Stimulated activated CD4-positive, alpha-beta T cell treated with anti-CD3 and anti-CD28 coated beads, Interleukin-15, amount 100 ng/mL, for 48 hours (primary cell): ENCODE data around the gene RAPGEF5.

Source experiments
- DNase-seq, 2 donors: peaks; one replicate each; pipeline ENCODE4 v3.0.0-alpha.2; 2020; ENCODE audit warnings: low read depth in 2 of 2

The RAPGEF5 gene

DNA sequence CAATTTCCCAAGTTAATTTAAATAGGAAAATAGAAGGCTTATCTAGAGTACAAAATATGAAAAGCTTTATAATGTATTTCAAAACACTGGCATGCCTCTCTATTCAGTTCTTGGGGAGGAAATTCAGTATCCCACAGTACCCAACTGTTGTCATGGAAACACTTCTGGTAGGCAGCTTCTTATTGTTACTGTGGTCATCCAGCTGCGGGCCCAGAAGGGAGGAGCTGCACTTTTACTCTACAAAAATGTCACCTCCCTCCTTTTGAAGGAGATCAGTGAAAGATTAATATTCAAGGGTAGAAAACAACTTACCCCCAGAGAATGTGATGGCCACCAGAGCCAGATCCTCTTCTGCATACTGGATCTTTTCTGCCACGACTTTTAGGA is 202.8 kb downstream of the RAPGEF5 start:
- DNase-seq: no peak

DNA sequence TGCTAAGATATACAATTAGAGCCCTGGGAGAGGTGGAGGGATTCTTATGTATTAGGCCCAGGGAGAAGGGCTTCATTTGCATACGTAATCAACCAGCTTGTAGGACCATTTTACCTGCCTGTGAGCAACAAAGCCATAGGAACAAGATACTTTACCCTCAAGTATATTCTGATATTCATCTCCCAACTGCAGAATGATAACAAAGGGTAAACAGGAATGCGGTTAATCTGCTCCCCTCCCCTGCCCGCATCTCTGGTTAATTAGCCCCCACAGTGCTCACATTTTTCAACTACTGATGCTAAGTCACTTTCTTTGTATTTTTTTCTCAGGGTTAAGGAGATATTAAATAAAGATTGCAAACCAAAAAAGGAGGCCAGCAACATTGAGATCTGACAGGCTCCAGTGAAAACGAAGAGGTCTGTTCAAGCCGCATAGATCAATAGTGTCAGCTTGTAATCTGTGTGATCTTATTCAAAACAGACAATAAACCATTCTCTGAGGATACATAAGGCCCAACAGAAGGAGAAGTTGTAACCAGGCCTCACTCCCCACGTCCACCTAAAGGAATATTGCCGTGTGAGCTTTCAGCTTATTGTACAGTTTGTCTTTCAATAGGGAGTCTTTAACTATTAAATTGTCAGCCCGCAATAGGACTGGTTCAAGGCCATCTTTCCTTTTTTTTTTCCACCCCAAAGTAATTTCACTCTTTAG is 203.4 kb downstream of the RAPGEF5 start:
- DNase-seq: no peak

DNA sequence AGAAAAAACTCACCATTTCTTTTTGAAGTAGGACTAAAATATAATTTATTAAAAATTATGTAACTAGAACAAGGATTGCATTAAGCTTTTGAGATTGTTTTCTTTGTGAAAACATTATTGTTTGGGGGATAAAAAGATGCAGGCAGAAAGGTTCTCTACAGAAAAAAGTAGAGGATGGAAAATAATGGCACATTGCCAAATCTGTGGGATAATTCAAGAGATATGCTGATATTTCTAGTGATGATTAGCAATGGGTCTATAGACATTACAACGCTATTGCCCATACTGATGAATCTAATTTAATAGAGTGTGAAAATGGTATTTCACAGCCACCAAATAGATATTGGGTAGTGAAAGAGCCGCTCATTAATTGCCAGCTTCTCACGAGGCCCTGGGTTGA is 204.3 kb downstream of the RAPGEF5 start:
- no peak for DNase-seq

DNA sequence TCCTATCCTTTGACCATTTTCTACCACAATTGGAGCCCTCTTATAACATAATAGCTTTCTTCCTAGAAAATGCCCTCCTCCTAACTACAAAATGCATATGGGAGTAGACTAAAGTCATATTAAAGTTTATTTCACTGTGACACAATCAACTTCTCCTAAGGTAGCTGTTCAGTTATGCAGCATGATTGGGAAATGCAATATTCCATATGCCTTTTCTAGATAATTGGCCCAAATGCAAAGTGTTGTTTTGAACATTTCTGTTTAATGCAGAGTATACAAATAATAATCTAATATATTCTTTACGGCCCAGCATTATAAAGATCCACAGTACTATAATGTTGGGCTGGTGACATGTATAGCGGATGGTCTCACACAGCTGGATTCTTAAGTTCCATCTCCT is 205.1 kb downstream of the RAPGEF5 start:
- no peak for DNase-seq

DNA sequence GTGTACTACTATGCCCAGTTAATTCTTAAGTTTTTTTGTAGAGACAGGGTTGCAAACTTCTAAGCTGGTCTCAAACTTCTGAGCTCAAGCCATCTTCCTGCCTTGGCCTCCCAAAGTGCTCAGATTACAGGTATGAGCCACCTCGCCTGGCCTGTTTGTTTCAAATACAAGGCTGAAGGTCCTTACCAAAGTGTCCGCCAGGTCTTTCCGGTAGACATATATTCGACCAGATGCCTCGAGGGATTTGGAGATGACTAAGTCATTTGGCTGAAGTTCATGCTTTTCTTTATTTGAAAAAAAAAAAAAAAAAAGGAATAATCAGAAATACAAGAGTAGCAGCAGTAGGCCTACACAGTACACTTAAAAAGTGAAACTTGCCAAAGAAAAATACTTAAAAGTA is 206.7 kb downstream of the RAPGEF5 start:
- DNase-seq: no peak

DNA sequence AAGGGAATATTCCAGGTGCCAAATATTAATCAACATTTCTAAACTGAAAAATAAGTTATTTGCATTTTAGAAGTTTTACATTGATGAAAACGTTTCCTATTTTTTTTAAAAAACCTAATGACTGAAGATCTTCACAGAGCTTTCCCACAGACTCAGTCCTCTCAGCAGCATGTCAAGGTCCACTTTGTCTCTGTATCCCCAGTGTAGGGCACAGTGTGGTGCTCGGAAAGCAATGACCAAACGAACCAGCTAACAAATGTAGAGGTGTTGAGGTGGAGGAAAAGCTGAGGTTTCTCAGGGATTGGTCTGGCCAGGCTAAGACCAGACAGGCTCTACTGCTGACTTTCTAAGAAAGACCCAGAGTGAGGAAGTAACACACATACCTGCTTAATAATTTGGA is 209.1 kb downstream of the RAPGEF5 start:
- no peak for DNase-seq

DNA sequence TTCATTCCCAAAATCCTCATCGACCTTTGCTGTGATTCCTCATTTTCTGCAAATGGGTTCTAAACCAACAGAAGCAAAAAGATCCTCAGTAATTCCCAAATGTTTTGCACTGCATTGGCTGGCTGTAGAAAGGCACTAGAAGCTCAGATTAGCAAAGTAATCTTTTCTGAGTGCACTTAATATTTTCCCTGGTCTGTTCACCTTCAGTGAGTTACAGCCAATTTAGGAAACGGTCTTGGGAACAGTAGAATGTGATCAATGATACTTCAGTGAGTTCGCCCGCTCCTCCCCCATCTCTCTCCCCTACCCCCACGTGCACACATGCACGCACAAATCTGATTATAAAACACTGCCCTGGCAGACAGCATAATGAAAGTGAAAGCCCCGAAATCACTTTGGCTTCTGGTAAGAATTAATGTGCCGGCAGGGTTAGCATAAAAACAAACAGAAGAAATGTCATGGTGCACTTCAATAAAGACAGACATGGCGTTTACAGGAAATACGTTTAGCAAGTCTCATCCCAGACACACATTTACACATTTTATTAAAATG is 209.9 kb downstream of the RAPGEF5 start:
- no peak for DNase-seq

DNA sequence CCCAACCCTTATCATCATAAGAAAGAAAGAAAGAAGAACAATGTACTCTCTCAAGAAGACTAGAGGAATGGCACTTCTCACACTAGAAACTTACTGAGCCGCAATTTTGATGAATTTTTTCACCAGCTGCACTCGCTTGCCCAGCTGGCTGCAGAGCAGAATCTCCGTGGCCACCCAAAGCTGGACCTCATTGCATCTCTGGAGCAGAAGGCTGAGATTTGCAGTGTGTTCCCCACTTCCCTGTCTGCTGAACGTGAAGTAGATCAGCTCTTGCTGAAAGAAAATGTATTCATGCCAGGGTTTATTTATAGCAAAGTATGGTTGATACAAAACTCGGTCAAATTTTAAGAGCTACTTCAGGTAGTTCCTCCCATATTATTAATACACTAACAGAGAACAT is 212.0 kb downstream of the RAPGEF5 start:
- no peak for DNase-seq

DNA sequence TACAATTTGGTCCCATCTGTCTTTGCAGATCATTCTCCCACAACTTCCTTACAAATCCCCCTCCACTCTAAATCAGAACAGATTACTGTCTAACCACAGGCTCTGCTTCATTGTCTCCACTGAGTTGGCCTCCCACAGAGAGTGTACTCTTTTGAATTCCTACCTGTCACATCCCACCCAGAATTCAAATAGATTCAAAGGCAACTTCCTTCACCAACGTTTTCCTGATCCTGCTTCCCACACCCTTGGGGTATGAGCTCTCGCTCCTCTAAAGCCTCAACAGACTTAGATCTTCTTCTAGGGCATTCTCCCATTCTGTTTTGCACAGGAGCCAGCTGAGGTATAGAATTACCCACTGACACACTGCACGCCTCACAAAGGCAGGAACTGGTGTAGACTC is 213.5 kb downstream of the RAPGEF5 start:
- DNase-seq: no peak

DNA sequence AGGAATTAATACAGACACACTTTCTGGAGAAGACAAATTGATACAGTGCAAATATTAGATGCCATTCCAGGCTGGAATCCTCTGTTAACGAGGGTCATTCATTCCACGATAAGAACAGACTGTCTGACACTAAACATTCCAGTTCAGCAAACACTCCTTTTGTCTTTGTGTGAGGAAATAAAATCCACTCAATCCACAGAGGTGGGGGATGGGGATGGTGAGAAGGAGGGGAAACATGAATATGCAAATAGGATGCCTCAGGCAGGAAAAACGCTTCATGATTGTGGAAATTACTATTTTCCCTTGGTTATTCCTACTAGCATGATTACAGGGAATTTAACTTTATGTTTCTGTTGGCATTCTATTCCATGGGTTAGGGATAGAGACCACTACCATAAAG is 214.4 kb downstream of the RAPGEF5 start:
- no peak for DNase-seq

DNA sequence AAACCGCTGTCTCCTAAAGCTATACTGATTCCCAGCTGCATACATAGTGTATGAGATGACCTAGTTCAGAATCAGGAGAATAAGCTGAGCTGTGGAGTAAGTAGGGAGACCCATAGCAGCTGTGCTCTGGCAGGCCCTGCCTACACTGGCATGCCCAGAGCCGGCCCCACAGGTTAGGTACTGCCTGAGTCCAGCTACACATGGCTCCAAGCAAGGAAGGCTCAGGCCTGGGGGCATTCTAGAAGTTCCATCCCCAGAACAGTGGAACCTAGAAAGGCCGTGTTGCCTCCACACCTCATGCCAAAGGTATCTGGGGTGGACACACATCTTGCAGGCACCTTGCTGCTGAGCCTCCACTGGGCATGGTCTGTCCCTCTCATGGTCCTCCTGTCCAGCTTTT is 215.6 kb downstream of the RAPGEF5 start:
- no peak for DNase-seq

DNA sequence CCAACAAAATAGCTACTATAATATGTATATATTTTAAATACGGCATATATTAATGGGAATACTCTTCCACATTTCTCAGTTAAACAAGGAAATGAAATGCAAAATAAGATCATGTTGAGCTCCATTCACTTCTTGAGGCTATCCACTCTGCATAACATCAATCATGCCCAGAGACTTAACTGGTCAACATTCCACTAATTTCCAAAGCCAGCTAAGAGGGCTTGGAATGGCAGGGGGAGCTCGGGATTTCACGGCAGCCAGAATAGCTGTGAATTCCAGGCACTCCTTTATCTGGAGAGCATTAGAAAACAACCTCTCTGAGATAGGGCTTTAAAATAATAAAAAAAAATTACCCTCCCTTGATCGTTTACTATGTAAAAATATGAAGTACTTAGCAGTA is 216.4 kb downstream of the RAPGEF5 start:
- no peak for DNase-seq

DNA sequence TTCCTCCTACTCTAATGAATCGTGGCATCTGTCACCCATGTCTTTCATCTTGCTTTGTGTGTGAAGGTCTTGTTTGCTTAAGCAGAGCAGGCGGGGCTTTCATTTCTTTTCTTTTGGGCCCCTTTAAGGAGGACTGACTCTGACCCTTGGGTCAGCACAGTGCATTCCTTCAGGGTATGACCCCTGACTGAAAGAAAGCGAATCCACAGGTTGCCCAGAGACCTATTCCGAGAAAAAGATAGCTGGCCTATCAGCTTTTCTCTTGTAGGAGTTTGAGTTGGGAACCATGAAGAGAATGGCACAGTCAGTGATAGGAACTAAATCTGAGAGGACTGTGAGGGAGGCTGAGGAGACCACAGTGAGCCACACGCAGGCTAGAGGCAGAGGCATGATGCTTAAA is 218.1 kb downstream of the RAPGEF5 start:
- no peak for DNase-seq

DNA sequence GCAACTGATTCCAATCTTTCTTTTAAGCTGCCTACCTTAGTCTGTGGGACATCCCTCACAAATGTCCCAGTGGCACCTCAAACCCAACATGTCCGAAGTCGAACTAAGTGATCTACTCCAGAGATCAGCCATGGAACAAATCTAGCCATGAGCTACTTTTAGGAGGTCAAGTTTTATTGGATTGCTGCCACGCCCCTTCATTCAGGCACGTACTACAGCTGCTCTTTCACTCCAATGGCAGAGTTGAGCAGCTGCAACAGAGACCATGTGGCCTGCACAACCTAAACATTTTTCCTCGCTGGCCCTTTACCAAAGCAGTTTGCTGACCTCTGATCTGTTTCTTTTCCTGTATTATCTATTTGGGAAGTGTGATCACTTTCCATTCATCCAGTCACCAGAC is 218.8 kb downstream of the RAPGEF5 start:
- no peak for DNase-seq

DNA sequence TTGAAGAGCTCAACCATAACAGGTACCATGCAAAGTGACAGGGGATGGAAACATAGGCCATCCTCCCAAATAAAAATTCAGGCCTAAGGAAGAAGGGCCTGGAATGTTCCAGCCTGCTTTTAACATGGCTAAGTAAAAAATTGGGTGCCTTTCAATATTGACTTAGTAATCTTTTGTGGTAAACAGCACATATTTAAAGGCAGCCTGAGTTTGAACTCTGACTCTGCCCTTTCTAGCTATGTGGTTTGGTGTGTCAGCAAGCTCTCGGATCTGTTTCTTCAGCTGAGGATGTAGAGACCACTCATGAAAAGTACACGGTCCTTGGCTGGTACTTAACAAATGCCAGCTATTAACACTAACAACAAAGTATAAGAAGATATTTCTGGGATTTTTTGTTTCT is 219.5 kb downstream of the RAPGEF5 start:
- DNase-seq: no peak

DNA sequence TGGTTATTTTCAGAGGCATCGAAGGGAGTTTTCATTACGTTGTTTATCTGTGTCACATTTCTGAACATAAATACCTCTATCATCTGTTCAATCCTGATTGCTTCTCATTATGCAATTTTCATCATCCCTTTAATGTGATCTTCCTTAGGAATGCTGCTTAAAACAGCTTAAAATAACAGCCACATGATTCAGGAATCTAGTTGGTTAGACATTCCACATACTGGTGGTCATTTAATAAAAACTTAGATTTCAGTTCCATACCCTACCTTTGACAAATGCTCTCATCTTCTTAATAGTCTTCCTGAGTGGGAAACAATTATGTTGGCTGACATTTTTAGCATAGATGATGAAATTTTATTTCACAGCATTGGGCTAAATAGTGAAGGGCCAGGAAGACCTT is 219.9 kb downstream of the RAPGEF5 start:
- DNase-seq: no peak

DNA sequence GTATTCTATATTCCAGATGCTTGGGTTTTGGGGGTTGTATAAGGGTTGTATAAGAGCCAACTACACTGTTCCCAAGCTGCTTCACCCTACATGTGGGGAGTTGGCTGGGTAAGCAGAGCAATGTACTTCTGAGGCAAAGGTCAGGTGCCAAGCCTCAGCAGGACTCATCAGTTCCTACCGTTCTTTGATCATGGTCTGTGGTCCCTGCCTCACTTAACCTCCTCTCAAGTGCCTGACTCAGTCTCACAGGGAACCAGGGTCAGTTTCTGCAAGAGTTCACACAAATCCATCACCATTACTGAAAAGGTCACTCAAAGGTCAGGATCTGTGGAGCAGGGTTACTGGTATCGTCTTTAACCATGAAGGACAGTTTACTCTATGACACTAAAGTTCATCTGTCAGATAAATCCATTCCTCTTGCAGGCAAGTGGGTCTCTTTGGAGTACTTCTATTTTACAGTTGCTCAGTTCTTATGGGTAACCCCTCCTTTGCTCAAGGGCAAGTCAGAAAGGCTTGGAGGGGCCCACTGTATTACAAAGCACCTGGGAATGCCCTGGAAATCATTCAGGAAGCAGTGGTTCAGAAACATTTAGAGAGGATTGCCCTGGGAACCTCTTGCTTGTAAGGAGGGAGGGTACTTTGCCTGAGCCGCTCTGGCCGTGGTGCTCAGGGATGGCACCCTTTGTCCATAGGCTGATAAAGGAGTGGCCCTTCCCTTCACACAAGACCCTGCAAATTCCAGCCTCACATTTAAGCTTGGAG is 227.0 kb downstream of the RAPGEF5 start:
- DNase-seq: no peak

DNA sequence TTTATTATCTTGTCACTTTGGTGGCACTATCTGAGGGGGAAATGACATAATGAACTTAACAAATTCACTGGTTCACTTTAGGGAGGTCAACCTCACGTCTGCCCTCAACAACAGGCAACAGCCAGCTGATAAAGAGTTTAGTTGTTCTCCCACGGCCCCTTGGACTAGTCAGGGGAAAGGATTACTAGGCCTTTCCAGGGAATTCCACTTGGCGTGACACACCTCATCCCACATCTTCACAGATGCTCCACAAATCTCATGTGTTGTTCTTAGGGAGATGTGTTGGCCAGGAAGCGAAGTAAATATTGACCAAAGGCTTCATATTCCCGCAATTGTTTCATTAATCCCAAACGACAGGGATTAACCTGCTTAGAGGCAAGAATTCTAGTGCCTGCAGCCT is 227.8 kb downstream of the RAPGEF5 start:
- no peak for DNase-seq

DNA sequence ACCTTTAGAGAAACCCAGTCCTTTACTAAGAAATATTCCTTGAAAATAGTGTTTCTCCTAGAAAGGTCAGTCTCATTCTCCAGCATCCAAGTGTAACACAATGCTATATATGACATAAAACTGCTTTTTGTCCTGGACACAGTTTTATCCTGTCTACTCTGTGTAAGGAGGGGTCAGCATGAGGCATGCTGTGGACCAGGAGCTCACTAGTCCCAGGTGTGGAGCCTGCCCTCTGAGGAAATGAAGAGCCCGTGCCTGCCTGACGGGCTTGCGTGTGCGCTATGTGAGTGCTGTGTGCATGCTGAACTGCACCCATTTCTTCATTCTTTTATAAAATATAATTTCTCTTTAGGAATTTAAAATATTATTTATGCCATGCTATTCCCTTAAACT is 228.4 kb downstream of the RAPGEF5 start:
- DNase-seq: no peak

DNA sequence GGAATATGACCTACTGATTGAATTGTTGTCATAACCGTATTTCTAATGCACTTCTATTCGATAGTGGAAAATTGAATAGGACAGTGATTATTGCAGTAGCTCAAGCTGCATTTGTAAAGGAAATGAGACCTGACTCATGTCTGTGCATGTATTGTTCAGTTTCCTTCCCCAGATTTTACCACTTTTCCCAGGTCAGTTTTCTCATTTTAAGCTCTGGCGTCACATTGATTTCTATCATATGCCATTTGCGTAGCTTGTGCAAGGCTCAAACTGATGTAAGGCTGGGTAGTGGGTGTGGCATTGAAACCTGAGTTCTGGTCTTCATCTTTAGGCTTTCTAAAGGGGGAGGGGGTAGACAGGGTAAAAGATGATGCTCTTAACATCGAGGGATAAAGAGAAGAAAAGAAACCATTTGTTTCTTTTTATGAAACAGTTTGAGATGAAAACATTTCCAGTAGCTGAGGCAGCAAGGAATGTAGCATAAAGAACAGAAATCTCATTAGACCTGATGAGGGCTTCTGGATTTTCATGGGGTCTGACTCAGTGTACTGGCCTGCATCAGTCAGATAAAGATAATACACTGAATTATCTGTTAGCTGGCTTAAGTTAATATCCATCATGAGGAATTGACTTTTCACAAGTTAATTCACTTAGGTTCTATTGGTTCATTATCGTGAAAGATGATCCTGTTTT is 229.0 kb downstream of the RAPGEF5 start:
- DNase-seq: no peak

DNA sequence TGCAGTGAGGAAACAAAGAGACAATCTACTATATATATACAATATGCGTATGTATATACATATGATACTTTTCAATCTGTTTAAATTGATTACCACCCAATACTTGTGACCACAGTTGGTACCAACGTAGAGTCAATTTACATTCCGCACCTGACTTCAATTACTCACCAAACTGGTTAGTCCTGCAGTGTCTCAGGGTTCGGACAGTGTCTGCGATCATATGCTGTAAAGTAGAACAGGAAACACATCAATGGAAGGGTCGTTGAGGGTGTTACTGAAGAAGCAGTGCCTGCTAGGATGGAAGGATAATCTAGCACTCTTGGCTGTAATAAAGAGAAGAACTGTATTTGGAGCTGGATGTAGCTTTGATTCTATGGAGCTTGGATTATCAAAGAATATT is 231.5 kb downstream of the RAPGEF5 start:
- DNase-seq: no peak

DNA sequence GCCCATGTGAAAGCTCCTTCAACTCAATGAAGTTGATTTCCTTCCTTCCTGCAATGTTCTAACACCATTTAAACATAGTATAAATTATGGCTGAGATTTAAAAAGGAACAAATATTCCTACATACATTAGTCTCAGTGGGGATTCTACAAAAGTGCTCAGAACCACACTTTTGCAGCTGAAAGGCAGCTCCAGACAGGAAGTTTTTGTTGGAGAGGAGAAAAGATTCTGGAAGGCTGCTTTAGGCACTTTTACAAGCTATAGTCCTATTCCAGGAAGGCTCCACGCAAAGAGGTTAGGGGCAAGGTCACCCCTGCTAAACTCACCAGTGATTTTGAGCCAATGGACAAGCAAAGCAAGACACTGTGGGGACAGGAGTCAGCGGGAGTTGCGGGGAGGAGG is 232.0 kb downstream of the RAPGEF5 start:
- DNase-seq: no peak

DNA sequence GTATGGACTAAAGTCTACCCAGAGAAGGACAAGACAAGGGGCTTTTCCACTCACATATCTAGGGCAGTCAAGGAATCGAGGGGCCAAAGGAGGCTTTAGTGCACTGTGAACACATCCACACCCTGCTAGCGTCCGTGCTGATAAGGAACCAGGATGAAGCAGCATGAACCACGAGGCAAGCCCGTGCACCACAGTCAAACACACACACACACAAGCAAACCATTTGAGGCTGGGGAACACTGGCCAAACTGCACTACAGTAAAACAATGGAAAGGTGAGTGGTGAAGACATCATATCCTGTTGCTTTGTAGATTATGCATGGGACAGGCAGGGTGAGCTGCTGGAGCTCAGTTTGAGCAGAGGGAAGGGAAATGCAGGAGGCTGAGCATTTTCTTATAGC is 233.8 kb downstream of the RAPGEF5 start:
- DNase-seq: no peak
